Measurements from ENCODE around the gene HOMER1.
"Not testable (repeated sequence)": the region's sequence is repeated elsewhere in the genome, so short reads cannot be mapped to it uniquely, and the experiment has no call there.

The HOMER1 gene

GRCh38 chr5:79517601-79518000 lies 3.7 kb upstream of the HOMER1 start:
- ChIA-PET CTCF (interaction anchor here (0.7 to 0.9 kb wide), 2 partner anchors 18 to 219 kb away, joined by 4 read pairs; no protein-coding TSS in a partner anchor), POLR2A (no interaction called here)
- no peak for DNase-seq (ENCODE audit: extremely low spot score)
- TF ChIP-seq L3MBTL2 (conservative IDR thresholded peaks at IDR 0.05) = no peak
- no peak for TF ChIP-seq LEF1 (IDR thresholded peaks at IDR 0.05; ENCODE audit: borderline replicate concordance)
- TF ChIP-seq FOXK2 (IDR thresholded peaks at IDR 0.05) = no peak
- no peak for TF ChIP-seq ZNF384 (IDR thresholded peaks at IDR 0.05)
- TF ChIP-seq SUZ12 (IDR thresholded peaks at IDR 0.05) = no peak
- TF ChIP-seq CTBP1 (IDR thresholded peaks at IDR 0.05; ENCODE audit: borderline replicate concordance) = no peak
- TF ChIP-seq TARDBP (IDR thresholded peaks at IDR 0.05) = no peak
- TF ChIP-seq FOXA1 (IDR thresholded peaks at IDR 0.05) = no peak
- no peak for TF ChIP-seq ELF4 (IDR thresholded peaks at IDR 0.05)
- TF ChIP-seq ARNT (IDR thresholded peaks at IDR 0.05) = no peak
- no peak for TF ChIP-seq FOXM1 (IDR thresholded peaks at IDR 0.05; ENCODE audit: borderline replicate concordance)
- TF ChIP-seq NFRKB (IDR thresholded peaks at IDR 0.05) = no peak
- TF ChIP-seq HDGF (IDR thresholded peaks at IDR 0.05; ENCODE audit: borderline replicate concordance) = no peak
- no peak for TF ChIP-seq PKNOX1 (IDR thresholded peaks at IDR 0.05)
- TF ChIP-seq SP1 (IDR thresholded peaks at IDR 0.05) = no peak
- TF ChIP-seq BHLHE40 (IDR thresholded peaks at IDR 0.05; ENCODE audit: borderline replicate concordance) = no peak

- POLR2A ChIA-PET = no interaction called here
- DNase-seq (ENCODE audit: extremely low spot score) = no peak
- CTCF ChIA-PET = interaction anchor here (0.7 to 0.9 kb wide), 2 partner anchors 19 to 218 kb away, joined by 4 read pairs; no protein-coding TSS in a partner anchor
- no peak for TF ChIP-seq ELF4 (IDR thresholded peaks at IDR 0.05)
These were observed 3.1 kb upstream of the HOMER1 start for GRCh38 chr5:79516986-79517385.

GRCh38 chr5:79516331-79516730 lies 2.4 kb upstream of the HOMER1 start:
- POLR2A ChIA-PET, CTCF ChIA-PET: not testable (repeated sequence)

DNA sequence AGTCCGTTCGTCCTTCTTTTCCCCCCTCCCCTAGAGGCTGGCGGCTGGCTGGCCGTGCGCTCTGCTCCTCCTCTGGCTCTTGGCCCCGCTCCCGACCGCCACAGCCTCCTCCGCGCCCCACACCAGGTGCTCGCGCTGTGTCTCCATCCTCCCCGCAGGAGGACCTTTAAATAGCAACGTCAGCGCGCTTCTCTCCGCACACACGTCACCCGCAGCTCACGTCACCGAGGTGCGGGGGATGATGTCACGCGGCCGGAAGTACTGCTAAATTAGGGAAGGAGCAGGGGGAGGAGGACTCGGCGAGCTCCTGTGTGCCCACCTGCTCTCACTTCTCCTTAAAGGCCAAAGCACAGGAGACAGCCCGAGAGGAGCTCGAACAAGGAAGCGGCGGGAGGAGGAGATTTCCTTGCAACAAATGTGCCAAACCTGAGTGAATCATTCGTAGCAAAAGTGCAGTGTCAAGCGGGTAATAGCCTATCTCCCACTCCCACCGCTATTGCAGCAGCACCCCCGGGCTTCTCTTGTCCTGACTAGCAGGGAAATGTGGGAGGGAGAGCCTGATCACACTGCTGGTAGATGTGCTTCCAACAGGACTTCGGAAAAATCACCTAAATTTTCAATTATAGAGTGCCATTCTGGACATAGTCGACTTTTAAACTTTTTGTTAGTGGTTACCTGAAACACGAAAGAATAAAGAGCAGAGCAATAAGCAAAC lies 614 bp upstream of the HOMER1 start:
- TF ChIP-seq TARDBP (IDR thresholded peaks at IDR 0.05) (peak; percentile 95), SUZ12 (IDR thresholded peaks at IDR 0.05) (no peak), FOXK2 (IDR thresholded peaks at IDR 0.05) (no peak), BHLHE40 (IDR thresholded peaks at IDR 0.05; ENCODE audit: borderline replicate concordance) (no peak), ELF4 (IDR thresholded peaks at IDR 0.05) (0 out of 2 replicates have a peak, but pooled peaks have one; percentile 33), NFRKB (IDR thresholded peaks at IDR 0.05) (no peak), FOXA1 (IDR thresholded peaks at IDR 0.05) (no peak), CTBP1 (IDR thresholded peaks at IDR 0.05; ENCODE audit: borderline replicate concordance) (peak; percentile 80), L3MBTL2 (conservative IDR thresholded peaks at IDR 0.05) (no peak; the same call in 1 of the 2 replicates), PKNOX1 (IDR thresholded peaks at IDR 0.05) (peak; percentile 53; the same call in 1 of the 2 replicates)
- DNase-seq (ENCODE audit: extremely low spot score) = peak; percentile 84
- CTCF ChIA-PET = interaction anchor here (0.7 to 1.1 kb wide), 2 partner anchors 18 to 315 kb away, joined by 3 read pairs; no protein-coding TSS in a partner anchor
- POLR2A ChIA-PET = interaction anchor here (0.6 to 2.5 kb wide), 31 partner anchors 8 to 1024 kb away, joined by 3 to 18 read pairs (median 4); partner anchors contain the start of genes SERINC5, TENT2 and ZFYVE16

More at GRCh38 chr5:79516331-79516730, 2.4 kb upstream of the HOMER1 start:
- DNase-seq (ENCODE audit: extremely low spot score) = not testable (repeated sequence)

DNA sequence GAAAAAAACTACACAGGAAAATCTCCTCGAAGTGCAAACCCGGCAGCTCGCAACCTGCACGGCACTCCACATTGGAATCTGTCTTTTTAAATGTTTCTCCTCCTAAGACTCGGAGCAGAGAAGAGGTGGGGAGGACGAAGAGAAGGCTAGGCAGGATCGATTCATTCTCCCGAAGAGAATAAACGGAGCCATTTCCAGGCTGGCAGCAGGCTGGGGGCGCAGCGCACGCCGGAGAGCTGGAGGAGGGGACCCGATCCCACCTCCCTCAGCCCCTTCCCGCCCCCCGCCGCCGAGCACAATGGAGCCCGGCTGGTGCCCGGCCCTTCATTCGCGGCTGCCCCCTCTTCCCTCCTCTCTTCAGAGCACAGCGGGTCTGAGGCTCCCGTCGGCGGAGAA lies 628 bp downstream of the HOMER1 start:
- ChIA-PET POLR2A (interaction anchor here (0.8 to 2.5 kb wide), 16 partner anchors 9 to 494 kb away, joined by 3 to 18 read pairs (median 6); partner anchors contain the start of gene TENT2), CTCF (interaction anchor here (1.3 to 1.4 kb wide), 2 partner anchors 9 to 44 kb away, joined by 3 to 5 read pairs; no protein-coding TSS in a partner anchor)
- TF ChIP-seq FOXK2 (IDR thresholded peaks at IDR 0.05) = no peak
- no peak for TF ChIP-seq FOXA1 (IDR thresholded peaks at IDR 0.05)
- no peak for TF ChIP-seq L3MBTL2 (conservative IDR thresholded peaks at IDR 0.05)
- no peak for TF ChIP-seq FOXM1 (IDR thresholded peaks at IDR 0.05; ENCODE audit: borderline replicate concordance)
- no peak for TF ChIP-seq HDGF (IDR thresholded peaks at IDR 0.05; ENCODE audit: borderline replicate concordance)
- TF ChIP-seq SUZ12 (IDR thresholded peaks at IDR 0.05) = no peak
- TF ChIP-seq NFRKB (IDR thresholded peaks at IDR 0.05) = no peak
- DNase-seq (ENCODE audit: extremely low spot score) = peak; percentile 36

DNA sequence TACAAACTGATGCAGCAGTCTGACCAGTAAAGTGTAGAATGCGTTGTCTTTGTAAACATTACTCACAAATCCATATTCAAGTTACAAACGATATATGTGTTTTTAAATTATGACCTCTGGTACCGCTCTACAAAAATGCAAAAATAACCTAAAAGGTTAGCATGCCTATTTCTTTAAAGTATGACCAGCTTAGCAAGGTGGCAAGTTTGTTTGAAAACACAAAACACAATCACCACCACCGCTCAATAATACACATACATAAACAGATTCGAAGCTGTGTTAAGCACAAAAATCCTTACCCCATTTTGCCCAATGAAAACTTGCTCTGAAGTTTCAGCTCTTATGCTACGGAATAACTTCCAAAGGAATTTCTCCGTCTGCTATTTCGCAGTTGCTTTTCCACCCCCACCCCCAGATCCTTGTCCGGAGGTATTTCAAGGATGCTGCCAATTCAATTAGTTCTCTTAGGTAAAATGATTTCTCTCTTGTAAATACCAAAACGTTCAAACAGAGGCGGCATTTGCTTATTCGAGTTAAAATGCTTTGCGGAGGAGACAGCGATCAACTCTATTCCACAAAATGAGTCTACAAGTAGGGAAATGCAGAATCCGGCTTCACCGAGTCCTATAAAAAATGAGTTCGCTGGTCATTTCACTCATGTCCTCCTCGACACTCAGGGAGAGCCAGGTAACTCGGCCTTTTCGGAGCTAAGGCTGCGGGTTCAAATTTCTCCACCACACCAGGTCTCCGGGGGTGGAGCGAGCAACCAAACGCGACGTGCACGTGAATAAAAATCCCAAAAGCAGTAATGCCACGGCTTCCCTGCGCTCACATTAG lies 1.2 kb downstream of the HOMER1 start:
- TF ChIP-seq LEF1 (IDR thresholded peaks at IDR 0.05; ENCODE audit: borderline replicate concordance) (no peak), SUZ12 (IDR thresholded peaks at IDR 0.05) (no peak), SP1 (IDR thresholded peaks at IDR 0.05) (no peak), ZNF384 (IDR thresholded peaks at IDR 0.05) (no peak), PKNOX1 (IDR thresholded peaks at IDR 0.05) (no peak), HDGF (IDR thresholded peaks at IDR 0.05; ENCODE audit: borderline replicate concordance) (no peak), FOXM1 (IDR thresholded peaks at IDR 0.05; ENCODE audit: borderline replicate concordance) (no peak), FOXK2 (IDR thresholded peaks at IDR 0.05) (no peak), BHLHE40 (IDR thresholded peaks at IDR 0.05; ENCODE audit: borderline replicate concordance) (no peak), ARNT (IDR thresholded peaks at IDR 0.05) (no peak), FOXA1 (IDR thresholded peaks at IDR 0.05) (no peak), ELF4 (IDR thresholded peaks at IDR 0.05) (no peak), CTBP1 (IDR thresholded peaks at IDR 0.05; ENCODE audit: borderline replicate concordance) (no peak), NFRKB (IDR thresholded peaks at IDR 0.05) (no peak), L3MBTL2 (conservative IDR thresholded peaks at IDR 0.05) (no peak), TARDBP (IDR thresholded peaks at IDR 0.05) (no peak)
- CTCF ChIA-PET = interaction anchor here (1.2 to 1.4 kb wide), 4 partner anchors 8 to 492 kb away, joined by 3 to 5 read pairs (median 3); no protein-coding TSS in a partner anchor
- DNase-seq (ENCODE audit: extremely low spot score) = peak; percentile 23
- POLR2A ChIA-PET = interaction anchor here (0.8 to 2.5 kb wide), 17 partner anchors 8 to 493 kb away, joined by 3 to 18 read pairs (median 4); partner anchors contain the start of gene TENT2
